ENCODE results near the gene SASH1.

The SASH1 gene

DNA sequence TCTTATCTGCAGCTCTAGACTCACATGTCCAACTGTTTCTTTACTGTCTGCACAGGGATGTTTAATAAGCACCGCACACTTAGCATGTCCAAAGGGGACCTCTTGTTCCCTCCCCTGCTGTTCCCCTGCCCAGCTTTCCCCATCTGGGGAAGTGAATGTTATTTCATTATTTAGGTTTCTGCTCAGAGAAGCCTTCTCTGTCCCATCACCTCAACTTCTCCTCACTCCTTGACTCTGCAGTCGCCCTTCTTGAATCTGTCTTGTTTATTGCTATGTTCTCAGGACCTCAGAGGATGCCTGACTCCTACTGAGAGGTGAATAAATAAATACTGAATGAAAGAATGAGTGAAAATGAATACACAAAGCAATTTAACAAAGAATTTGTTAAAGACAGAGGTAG lies 121.0 kb downstream of the SASH1 start:
- no peak for DNase-seq

DNA sequence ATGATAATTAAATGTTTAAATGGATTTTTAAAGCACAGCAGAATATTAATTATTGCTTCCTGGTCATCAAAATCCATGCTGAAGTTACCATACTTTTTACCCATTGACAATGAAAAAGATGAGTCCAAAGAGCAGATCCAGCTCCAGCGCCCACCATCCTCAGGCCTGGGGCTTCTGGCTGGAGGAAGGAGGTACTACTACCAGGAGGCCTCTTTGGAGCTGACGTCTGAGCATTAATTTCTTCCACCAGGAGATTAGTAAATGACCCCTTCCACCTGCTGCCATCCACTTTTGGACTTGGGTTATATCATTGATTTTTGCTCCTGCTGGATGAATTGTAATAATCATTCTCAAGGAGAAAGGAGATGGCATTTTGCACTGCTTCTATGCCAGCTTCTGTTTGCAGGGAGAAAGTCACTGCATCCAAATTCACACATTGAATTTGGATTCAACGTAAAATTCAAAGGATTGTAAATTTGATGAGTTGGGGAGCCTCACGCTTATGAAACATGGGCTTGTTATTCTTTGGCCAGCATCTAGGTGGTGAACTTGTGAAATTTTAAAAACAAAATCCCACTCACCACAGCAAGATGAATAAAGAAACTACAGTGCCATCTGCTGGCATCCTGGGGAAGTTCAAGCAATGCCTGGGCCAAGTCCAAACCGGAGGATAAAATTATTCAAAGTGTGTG lies 121.8 kb downstream of the SASH1 start:
- DNase-seq = peak; percentile 75

DNA sequence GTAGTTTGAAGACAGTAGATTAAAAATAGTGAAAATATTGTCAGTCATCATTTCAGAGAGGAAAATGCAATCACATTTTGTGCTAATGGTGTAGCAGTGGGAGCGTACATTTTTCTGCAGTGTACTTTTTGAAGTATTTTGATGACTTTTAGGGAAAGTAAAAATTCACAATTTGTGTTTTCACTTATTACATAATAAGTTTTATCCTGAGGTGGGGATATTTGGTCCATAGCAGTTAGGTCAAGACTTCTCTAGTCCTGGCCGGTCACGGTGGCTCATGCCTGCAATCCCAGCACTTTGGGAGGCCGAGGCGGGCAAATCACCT lies 122.3 kb downstream of the SASH1 start:
- no peak for DNase-seq

DNA sequence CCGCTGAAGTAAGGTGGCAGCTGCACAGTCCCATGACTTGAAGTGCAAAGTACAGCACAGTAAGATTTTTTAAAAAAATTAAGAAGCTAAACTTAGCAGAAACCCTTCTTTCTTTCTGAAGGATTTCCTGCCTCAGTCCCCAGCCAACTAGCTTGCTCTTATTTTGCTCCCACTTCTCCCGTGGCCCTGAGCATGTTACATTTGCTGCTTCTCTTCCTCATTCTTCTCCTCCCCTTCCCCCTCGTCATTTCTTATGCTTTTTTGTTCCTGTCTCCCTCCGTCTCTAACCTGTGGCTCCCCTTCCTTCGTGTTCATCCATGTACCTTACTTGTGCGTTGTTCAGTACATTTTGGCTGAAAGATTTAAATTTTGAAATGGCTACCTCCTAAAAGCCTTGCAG lies 123.0 kb downstream of the SASH1 start:
- DNase-seq = no peak

DNA sequence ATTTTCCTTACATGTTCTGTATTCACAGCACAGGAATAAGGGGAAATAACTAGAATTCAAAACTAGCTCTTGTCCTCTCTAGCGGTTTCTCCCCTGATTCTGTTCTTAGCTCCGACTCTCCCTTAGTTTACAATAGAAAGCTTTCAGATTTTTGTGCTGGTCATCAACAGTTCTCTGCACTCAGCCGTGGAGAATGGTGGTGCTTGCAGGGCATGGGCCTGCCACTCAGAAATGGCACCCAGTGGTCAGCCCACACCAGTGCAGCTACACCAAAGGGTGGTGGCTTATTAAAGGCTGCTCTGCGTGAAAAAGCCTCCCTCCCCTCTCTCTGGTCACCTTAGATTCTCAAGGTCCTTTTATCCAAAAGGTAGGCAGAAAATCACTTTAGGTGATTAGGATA lies 123.5 kb downstream of the SASH1 start:
- no peak for DNase-seq

DNA sequence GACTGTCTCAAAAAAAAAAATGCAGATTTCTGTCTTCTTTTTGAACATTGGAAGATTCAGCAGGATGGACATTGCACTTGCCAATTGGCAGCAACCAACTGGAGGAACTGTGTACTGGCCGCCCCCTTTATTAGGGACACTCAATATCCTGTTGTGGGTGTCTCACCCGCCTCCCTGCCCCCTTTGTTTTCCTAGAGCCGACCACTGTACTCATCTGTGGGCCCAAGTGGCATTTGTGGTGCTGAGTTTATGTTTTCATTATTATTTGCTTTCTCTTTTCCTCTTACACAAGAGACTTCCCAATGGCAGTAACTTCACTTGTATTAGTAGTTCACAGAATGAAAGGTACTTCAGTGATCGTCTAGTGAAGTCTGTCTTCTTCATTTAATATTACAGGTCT lies 125.3 kb downstream of the SASH1 start:
- no peak for DNase-seq

DNA sequence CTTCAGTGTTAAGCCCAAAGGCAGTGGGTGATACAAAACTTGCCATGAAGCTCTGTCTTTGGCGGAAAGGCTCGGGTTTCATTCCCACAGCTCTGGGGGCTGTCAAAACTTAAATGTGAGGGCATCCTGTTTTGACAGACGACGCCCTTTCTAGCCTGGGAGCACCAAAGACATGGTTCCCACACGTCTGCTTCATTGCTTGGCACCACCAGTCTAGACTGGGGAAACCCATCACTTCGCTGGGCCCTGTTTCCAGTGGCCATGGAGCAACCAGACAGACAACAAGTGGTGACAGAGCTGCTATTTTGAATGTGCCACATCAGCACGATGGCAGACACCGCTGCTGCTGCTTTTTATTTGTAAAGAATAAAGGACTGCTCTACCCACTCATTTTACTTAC lies 127.5 kb downstream of the SASH1 start:
- DNase-seq = no peak

DNA sequence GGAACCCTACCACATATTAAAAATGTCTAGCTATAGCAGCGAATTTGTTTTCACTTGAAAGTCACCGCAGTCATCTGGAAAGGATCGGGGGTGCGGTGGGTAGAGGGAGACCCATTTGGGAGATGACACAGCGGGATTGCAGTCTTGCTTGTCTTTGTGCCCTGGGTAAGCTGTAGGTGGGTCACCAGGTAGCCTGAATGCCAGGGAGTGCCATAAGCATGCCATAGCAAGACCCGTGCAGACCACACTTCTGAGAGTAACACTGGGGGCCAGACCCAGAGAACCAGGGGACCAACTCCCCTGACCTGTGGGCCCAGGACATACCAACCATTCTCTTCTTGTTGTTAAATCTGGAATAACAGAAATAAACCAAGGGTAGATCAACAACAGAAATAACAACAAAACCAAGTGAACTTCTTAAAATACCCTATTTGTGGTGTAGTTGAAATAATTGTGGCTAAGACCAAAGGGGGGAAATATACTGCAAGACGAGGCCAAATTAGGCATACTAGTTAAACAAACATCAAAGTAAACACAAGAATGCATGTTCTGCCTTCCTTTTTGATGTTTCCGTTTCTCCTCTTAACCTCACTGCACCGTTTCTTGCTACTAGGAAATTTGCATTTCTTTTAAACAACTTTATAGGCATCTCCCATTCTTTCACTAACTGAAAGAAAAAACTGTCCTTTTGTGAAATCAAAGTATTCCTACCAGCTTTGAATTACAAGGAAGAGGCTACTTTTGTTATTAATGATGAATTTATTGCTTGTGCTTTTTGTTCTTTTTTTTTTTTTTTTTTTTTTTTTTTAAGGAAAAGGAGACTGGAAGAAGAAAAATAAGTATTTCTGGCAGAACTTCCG lies 128.2 kb downstream of the SASH1 start:
- DNase-seq = no peak

DNA sequence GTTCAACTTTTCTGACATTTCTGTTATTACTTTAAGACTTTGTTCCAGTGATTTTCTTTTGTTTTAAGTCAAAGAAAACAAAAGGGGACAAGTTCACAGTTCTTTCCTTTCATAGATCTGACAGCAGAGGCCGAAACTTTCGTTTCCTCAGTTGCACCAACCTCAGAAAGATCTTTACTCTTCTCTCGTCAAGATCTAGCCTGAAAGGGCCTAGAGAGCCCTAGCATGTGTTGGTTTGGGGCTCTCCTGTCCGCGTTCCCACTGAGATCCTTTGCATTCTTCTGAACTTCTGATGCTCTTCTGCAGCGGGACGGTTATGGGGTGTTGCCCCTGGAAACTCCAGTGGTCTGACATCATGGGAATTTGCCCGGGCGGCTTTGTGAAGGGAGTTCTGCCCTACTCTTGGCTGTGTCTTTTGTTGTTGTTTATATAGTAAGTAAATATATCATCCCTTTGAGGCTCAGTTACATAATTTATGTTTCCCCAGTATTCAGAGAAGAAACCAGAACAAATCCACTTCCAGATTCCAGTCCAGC lies 129.1 kb downstream of the SASH1 start:
- DNase-seq = no peak

DNA sequence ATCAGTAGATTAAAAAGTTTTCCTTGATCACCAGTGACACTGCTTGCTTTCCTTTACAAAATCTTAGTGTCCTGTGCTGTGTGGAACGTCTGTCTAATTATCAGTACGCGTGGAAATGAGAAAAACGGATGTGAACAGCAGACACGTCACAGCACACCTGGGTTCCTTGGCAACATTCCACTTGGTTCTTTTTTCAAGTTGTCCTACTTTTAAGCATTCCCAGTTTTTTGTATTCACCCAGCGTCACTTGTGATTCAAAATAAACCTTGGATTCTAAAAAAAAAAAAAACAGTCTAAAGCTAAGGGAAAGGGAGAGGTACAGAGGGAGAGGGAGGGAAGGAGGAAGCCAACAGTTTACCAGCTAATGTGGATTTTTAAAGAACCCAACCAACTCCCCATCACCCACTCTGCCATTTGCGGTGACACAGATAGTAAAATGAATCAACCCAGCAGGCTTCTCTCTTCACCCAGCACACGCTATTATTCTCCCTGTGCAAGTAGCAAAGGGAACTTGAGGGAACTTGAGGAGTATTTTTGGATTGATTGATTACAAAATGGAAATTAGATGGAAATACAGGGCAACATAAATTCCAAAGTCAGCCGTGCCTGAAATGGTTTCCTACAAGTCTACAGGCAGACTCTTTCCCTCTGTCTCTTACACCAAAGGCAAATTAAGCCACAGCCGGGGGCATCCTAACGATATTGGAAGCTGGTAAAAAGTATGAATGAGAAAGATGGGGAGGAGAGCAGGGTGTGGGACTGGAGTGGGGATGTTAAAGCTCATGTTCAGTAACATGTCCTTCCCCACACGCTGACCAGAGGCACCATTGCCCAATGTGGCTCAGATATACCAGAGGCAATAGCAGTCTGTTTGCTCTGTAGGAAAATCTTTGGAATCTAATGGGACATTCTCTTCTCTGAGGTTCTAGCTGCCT lies 129.8 kb downstream of the SASH1 start:
- DNase-seq = no peak

DNA sequence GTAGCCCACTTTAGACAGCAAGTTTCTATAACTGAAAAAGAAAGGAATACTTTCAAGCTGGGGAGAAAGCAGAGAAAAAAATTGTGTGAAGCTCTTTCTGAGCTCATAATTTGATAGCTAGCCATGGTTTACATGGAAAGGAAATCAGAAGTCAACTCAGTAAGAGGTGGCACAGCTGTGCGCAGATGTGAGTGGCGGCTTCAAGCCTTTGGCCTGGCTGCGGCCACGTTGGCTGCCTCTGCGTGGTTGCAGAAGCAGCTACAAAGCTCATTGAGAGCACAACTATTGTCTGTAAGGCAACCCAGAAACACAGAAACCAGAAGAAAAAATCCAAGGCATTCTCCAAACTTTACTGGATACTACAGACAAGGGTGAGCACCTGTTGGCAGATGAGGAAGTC lies 136.9 kb downstream of the SASH1 start:
- no peak for DNase-seq

DNA sequence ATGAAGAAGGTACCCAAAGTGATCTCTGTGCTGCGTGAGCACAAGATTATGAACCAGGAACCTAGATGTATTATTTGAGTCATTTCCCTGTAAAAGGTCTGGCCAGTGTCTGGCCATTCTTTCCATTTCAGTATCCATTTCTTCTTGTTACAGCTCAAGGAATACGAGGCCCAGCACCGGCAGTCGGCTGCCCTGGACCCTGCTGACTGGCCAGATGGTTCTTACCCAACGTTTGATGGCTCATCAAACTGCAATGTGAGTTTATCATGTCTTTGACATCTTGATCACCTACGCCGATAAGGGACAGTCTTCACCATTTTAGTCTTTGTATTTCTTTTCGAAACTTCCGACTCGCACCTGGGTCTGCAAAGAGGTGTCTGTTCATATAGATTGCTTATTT lies 144.8 kb downstream of the SASH1 start:
- no peak for DNase-seq

DNA sequence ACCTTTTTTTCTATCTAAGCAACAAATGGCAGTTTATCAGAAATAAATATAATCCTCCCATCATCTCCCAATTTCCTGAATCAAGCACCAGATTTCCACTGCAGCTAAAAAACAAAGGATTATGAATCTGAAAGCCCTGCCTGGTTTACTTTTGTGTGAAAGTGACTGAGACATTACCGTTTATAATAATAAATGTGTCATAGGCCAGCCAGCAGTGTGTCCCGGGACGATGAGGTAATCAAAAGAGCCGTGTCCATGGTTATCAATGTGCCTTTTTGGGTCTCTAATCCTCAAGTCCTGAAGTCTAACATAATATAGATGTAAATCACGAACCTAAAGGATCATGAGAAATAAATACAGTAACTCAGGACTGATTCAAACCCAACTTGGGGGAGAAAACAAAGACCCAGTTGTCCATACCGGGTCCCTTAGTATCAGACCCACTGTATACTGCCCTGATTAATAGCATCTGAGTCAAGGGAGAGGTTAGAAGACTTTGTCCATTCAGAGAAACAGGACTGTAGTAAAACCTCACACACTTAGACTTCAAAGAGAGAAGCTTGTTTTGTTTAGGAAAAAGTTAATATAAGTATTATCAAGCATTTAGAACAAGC lies 149.1 kb downstream of the SASH1 start:
- no peak for DNase-seq

DNA sequence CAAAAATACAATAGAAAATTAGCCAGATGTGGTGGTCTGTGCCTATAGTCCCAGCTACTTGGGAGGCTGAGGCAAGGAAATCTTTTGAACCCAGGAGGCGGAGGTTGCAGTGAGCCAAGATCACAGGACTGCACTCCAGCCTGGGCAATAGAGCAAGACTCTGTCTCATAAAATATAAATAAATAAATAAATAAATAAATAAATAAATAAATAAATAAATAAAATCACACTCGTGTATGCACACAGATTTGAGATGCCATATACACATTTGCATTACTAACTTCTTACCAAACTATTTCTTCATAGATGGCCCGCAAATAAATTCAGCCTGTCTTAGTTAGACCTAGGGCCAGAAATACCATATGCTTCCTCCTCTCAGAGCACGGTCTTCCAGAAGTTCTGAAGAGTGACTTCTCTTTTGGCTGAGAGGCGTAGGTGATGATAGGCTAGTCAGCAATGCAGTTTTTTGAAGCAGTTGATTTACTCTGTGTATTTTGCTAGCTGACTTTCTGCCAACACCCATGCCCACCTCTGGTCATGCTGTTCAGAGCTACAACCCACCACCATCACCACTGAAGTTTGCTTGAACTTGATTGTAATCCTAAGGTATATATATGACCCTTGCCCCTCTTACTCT lies 150.1 kb downstream of the SASH1 start:
- no peak for DNase-seq

DNA sequence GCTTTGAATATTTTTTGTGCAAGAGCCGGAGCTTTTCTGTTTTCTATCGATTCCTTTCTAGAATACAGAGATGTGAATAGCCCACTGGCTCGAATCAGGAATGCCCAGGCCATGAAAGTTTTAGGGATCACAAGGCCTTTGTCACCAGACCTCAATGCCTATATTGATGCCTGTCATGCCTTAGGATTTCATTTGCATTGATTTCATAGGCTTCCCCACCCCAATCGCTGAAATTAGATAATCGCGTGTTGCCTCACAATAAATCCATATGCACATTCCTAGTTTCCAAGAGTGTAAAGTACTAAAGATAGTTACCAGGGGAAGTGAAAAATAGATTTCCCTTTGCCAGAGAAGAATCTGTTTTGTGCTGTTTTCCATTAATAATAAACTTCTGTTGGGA lies 150.8 kb downstream of the SASH1 start:
- no peak for DNase-seq

DNA sequence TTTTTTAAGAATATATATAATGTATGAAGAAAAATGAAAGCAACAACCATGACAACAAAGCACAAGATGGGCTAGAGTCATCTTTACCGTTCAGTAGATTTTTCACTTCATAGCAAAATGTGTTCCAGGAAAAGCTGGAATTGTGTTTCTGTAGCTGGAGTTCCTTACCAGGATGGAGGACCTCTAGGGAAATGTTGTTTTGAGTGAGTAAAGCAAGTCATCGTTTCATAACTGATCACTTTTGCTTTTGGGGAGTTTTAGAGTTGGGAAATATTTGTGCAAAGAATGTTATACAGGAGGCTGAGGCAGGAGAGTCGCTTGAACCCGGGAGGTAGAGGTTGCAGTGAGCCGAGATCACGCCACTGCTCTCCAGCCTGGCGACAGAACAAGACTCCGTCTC lies 151.6 kb downstream of the SASH1 start:
- no peak for DNase-seq

DNA sequence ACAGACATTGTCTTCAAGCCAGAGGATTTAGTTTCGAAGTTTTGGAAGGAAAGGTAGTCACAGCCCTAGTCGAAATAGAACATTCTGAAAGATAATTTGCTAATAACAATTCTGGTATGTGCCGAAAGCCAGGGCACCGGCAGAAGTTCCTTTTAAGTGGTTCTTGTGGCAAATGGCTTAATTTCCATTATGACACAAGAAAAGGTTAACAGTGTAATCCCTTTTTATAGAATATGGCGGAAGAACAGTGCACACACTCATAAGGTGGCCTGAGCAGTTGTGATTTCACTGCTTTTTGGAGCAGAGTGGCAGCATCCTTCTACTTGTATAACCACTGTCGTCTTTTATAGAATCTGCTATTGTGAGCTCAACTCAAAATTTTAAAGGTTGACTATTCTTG lies 152.4 kb downstream of the SASH1 start:
- DNase-seq = no peak

DNA sequence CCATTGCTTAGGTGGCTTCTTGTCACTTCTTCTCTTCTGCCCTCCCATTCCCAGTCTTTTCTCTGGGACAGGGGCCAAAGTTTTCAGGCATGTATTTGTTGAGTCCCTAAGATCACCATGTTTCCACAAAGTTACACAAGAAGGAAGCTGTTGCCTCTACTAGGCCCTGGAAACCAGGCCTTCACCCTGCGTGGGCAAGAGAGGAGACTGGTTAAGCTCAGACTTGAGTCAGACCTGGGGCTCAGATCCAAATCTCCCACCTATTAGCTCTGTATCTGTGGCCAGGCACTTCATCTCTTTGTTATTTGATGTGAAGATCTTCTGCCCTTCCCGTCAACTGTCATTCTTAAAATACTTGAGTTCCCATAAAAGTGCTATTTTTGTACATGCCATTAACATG lies 154.6 kb downstream of the SASH1 start:
- peak; percentile 82 for DNase-seq

DNA sequence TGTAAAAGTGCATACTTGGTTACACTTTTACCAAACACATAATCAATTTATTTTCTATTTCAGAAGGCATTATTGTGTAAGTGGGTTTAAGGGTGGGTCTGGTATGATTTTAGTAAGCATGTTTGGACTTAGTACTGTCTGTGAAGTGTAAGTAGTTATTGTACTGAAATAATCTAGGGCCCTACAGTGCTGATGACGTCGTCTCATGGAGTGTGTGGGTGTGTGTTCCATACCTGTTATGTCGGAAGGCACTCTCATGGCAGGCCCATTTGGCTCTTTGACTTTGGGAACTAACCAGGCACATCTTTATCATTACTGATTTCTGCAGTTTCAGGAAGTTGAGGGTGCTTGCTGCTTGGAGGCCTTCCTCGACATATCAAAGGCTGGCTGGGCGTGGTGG lies 155.1 kb downstream of the SASH1 start:
- no peak for DNase-seq

DNA sequence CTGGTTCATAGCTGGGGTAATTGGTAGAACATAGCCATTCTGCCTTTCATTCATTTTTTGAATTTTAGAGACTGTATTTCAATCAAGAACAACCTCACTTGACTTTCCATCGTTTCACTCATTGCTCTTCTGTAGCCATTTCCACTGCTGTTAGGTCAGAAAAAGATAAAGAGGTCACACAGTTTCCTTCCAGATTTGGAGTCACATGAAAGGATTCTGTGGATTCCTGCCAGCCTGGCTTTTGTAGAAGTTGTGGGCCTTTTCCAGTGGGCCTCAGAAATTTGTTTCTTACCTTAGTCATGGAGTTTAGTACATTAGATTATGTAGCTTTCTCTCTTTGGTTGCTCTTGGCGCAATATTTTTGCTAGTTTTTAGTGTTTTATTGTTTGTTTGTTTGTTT lies 157.8 kb downstream of the SASH1 start:
- DNase-seq = no peak

DNA sequence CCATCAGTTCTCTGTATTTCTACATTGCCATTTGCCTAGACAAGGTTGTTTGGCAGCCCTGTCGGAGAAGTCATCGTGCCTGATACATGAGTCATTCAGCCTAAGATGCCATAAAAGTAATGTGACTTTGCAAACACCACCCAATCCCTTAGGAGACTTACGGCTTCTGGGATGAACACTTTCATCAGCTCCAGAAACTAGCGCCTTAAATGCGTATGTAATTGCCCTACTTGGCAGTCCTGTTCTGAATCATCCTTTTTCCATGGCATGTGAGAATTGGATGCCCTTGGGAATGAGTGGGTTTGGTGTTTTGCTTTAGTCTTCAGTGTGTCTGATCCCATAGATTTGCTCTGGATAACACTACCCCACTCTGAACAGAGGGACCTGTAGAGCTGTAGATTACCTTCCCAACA lies 158.5 kb downstream of the SASH1 start:
- DNase-seq = peak; percentile 93

DNA sequence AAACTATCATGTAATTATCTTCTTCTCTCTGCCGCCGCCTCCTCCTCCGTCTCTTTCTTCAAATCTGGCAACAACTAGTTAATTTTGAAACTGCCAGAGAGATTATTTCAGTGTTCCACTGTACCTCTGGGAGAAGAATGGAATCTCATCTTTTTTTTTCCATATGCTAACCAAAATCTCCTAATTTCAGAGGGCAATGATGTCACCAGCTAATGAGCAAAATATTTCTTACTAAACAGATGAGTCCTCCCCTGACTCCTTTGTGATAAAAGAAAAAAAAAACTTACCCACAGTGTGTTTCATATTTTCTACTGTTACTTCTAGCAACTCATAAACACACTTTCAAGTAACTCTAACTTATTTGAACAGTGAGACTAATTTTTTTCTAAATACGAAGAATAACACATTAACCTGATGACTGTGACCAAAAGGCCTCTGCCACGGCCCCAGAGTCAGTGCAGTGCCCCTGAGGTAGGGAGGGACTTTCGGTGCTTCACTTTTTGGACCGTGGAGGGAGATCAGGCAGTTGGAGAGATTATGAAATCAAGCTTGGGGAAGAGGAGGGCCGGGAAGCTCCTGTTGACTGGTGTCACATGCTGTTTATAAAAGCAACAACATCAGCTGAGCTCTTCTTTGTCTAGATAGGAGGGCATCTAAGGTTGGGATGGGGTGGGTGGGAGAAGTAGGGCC lies 159.6 kb downstream of the SASH1 start:
- peak; percentile 71 for DNase-seq
